ENCODE results near the gene SLC12A3. TPM values are rescaled to one million over a fixed set of nuclear protein-coding genes. Genes with fewer than 3 reads are reported as not detected.

Gene SLC12A3
- total RNA-seq, 4 donors from 2014 or later = not detected

GRCh38 chr16:56936950-56937349, 71.9 kb downstream of the SLC12A3 start:
- no peak for DNase-seq
- H3K36me3 ChIP-seq = peaks cover 0 to 72% (median 0%) of the 10 kb centered on the region in 3 donors

GRCh38 chr16:56938664-56939513, 73.9 kb downstream of the SLC12A3 start:
- H3K9me3 ChIP-seq = no peaks in the 10 kb centered on the region
- peak in 2 of 3 donors; percentile 60 to 76 for DNase-seq
- H3K27ac ChIP-seq = peak overlapping the region in 3 of 4 donors; percentile 46 to 70 (median 52)
- TF ChIP-seq CTCF (IDR thresholded peaks at IDR 0.05) (no peak), POLR2A (IDR thresholded peaks at IDR 0.05) (no peak)
- H3K4me3 ChIP-seq = no peak overlapping the region
- H3K4me1 ChIP-seq = peaks cover 0 to 28% (median 19%) of the 10 kb centered on the region in 4 donors
- H3K36me3 ChIP-seq = peaks cover 0 to 92% (median 3%) of the 10 kb centered on the region in 3 donors
- no peaks in the 10 kb centered on the region for H3K27me3 ChIP-seq

More at GRCh38 chr16:56936950-56937349, 71.9 kb downstream of the SLC12A3 start:
- Histone ChIP-seq H3K27ac (no peak overlapping the region), H3K27me3 (no peaks in the 10 kb centered on the region), H3K4me1 (peaks cover 0 to 28% (median 19%) of the 10 kb centered on the region in 4 donors), H3K9me3 (no peaks in the 10 kb centered on the region), H3K4me3 (no peak overlapping the region)
- TF ChIP-seq CTCF (IDR thresholded peaks at IDR 0.05) (no peak), POLR2A (IDR thresholded peaks at IDR 0.05) (no peak)

- no peaks in the 10 kb centered on the region for H3K9me3 ChIP-seq
- no peak for DNase-seq
- H3K27ac ChIP-seq = peak overlapping the region in 3 of 4 donors; percentile 46 to 70 (median 52)
- no peak overlapping the region for H3K4me3 ChIP-seq
- TF ChIP-seq CTCF (IDR thresholded peaks at IDR 0.05) (no peak), POLR2A (IDR thresholded peaks at IDR 0.05) (no peak)
- peaks cover 0 to 100% (median 3%) of the 10 kb centered on the region in 3 donors for H3K36me3 ChIP-seq
- peaks cover 0 to 25% (median 15%) of the 10 kb centered on the region in 4 donors for H3K4me1 ChIP-seq
- H3K27me3 ChIP-seq = no peaks in the 10 kb centered on the region
These were observed 74.8 kb downstream of the SLC12A3 start for GRCh38 chr16:56939801-56940200.

GRCh38 chr16:56941092-56941491, 76.1 kb downstream of the SLC12A3 start:
- TF ChIP-seq CTCF (IDR thresholded peaks at IDR 0.05) (no peak), POLR2A (IDR thresholded peaks at IDR 0.05) (no peak)
- Histone ChIP-seq H3K27ac (peak overlapping the region in 1 of 4 donors; percentile 70), H3K36me3 (peaks cover 0 to 100% (median 3%) of the 10 kb centered on the region in 3 donors), H3K9me3 (no peaks in the 10 kb centered on the region), H3K27me3 (no peaks in the 10 kb centered on the region), H3K4me1 (peaks cover 0 to 21% (median 9%) of the 10 kb centered on the region in 4 donors), H3K4me3 (no peak overlapping the region)
- no peak for DNase-seq

- Histone ChIP-seq H3K27ac (peak overlapping the region in 1 of 4 donors; percentile 27), H3K27me3 (no peaks in the 10 kb centered on the region), H3K9me3 (no peaks in the 10 kb centered on the region), H3K4me1 (peaks cover 0 to 21% (median 6%) of the 10 kb centered on the region in 4 donors), H3K4me3 (no peak overlapping the region), H3K36me3 (peaks cover 0 to 100% (median 3%) of the 10 kb centered on the region in 3 donors)
- no peak for TF ChIP-seq POLR2A (IDR thresholded peaks at IDR 0.05)
- TF ChIP-seq CTCF (IDR thresholded peaks at IDR 0.05) = no peak
- DNase-seq = no peak
These were observed 76.9 kb downstream of the SLC12A3 start for GRCh38 chr16:56941856-56942331.
